ENCODE measurements around the gene RHOT2.

The RHOT2 gene

DNA sequence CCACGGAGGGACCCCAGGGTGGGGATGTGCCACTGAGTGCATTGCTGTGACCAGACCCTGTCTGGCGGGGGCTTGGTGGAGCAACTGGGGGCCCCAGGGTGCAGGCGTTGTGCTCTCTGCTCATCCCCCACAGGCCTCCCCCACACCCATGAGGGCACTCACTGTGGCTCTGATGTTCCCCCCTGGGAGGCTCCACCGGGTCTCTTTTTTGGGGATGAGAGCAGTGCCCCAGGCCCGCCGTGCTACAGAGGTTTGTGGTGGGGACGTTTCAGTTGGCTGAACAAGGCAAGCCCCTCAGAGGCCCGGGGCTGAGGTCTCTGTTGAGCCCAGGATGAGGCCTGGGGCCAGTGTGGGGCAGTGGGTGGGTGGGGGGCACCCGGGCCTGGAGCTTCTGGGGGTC lies 55.8 kb downstream of the RHOT2 start:
- TF ChIP-seq, protein P1, sequence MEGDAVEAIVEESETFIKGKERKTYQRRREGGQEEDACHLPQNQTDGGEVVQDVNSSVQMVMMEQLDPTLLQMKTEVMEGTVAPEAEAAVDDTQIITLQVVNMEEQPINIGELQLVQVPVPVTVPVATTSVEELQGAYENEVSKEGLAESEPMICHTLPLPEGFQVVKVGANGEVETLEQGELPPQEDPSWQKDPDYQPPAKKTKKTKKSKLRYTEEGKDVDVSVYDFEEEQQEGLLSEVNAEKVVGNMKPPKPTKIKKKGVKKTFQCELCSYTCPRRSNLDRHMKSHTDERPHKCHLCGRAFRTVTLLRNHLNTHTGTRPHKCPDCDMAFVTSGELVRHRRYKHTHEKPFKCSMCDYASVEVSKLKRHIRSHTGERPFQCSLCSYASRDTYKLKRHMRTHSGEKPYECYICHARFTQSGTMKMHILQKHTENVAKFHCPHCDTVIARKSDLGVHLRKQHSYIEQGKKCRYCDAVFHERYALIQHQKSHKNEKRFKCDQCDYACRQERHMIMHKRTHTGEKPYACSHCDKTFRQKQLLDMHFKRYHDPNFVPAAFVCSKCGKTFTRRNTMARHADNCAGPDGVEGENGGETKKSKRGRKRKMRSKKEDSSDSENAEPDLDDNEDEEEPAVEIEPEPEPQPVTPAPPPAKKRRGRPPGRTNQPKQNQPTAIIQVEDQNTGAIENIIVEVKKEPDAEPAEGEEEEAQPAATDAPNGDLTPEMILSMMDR (IDR thresholded peaks at IDR 0.05; ENCODE audit: unreplicated experiment in 3 of 3) = no peak
- Mint-ChIP-seq H3K27me3 (ENCODE audit: low read depth) (peaks cover 12% of the 10 kb centered on the region), H3K27ac (no peak overlapping the region), H3K4me3 (no peak overlapping the region), H3K4me1 (peaks cover 11% of the 10 kb centered on the region), H3K9me3 (no peaks in the 10 kb centered on the region), H3K36me3 (ENCODE audit: low read depth) (no peaks in the 10 kb centered on the region)

Measured in nephron (organoid).